SJCRH30 (cell line): ENCODE data around the gene SMIM10L2A. TPM values are rescaled to one million over a fixed set of nuclear protein-coding genes. Genes with fewer than 3 reads are reported as not detected.

Experiments
- DNase-seq, 2 experiments: peaks; one replicate each; pipeline ENCODE4 v3.0.0-alpha.2; 2015 to 2020
- H3K27ac ChIP-seq: fragments of 250-450 bp; sonication (Bioruptor Pico); 2 replicates; pipeline ENCODE4 v1.5.1; 2020; ENCODE audit warnings: mild to moderate bottlenecking, moderate library complexity
- H3K27me3 ChIP-seq: fragments of 250-450 bp; sonication (Bioruptor Pico); 2 replicates; pipeline ENCODE4 v1.5.1; 2020; ENCODE audit warnings: mild to moderate bottlenecking, moderate library complexity
- H3K36me3 ChIP-seq: fragments of 250-450 bp; sonication (Bioruptor Pico); 2 replicates; pipeline ENCODE4 v1.5.1; 2020; ENCODE audit warnings: mild to moderate bottlenecking, moderate library complexity
- H3K4me1 ChIP-seq: fragments of 250-450 bp; sonication (Bioruptor Pico); 2 replicates; pipeline ENCODE4 v1.5.1; 2020; ENCODE audit warnings: mild to moderate bottlenecking, moderate library complexity
- H3K4me3 ChIP-seq: fragments of 250-450 bp; sonication (Bioruptor Pico); 2 replicates; pipeline ENCODE4 v1.5.1; 2020; ENCODE audit warnings: mild to moderate bottlenecking, moderate library complexity
- H3K9me3 ChIP-seq: fragments of 250-450 bp; sonication (Bioruptor Pico); replicated peaks from 2 replicates; pipeline ENCODE4 v1.5.1; 2020; ENCODE audit warnings: mild to moderate bottlenecking, moderate library complexity
- total RNA-seq: library from RNA; depleted of rRNA; stranded (reverse); fragments of >200 nt; shearing (Covaris generic); gene quantifications from 2 replicates; pipeline ENCODE4 v1.2.3, GENCODE V29; 2014

SMIM10L2A gene
- total RNA-seq, 1 experiment from 2014 or later, result not detected

GRCh38 chrX:135432881-135433521 lies 11.3 kb downstream of the SMIM10L2A start:
- H3K27ac ChIP-seq, result no peak overlapping the region
- H3K36me3 ChIP-seq, result no peaks in the 10 kb centered on the region
- H3K27me3 ChIP-seq, result no peaks in the 10 kb centered on the region
- DNase-seq, result peak; percentile 14 to 15
- no peaks in the 10 kb centered on the region for H3K4me1 ChIP-seq
- H3K9me3 ChIP-seq, result no peaks in the 10 kb centered on the region
- H3K4me3 ChIP-seq, result no peak overlapping the region

GRCh38 chrX:135433531-135434257 lies 11.9 kb downstream of the SMIM10L2A start:
- Histone ChIP-seq H3K9me3 (no peaks in the 10 kb centered on the region), H3K4me3 (no peak overlapping the region), H3K27ac (no peak overlapping the region), H3K36me3 (no peaks in the 10 kb centered on the region), H3K27me3 (no peaks in the 10 kb centered on the region), H3K4me1 (no peaks in the 10 kb centered on the region)
- no peak for DNase-seq

GRCh38 chrX:135434258-135435138 lies 12.8 kb downstream of the SMIM10L2A start:
- H3K4me1 ChIP-seq, result no peaks in the 10 kb centered on the region
- no peaks in the 10 kb centered on the region for H3K9me3 ChIP-seq
- no peaks in the 10 kb centered on the region for H3K27me3 ChIP-seq
- H3K36me3 ChIP-seq, result no peaks in the 10 kb centered on the region
- H3K4me3 ChIP-seq, result no peak overlapping the region
- H3K27ac ChIP-seq, result no peak overlapping the region
- DNase-seq, result no peak

- no peak for DNase-seq
- H3K27ac ChIP-seq, result no peak overlapping the region
Measured at GRCh38 chrX:135435139-135435922, 13.6 kb downstream of the SMIM10L2A start.

GRCh38 chrX:135435933-135436332 lies 14.2 kb downstream of the SMIM10L2A start:
- no peak for DNase-seq
- no peak overlapping the region for H3K4me3 ChIP-seq
- no peaks in the 10 kb centered on the region for H3K27me3 ChIP-seq

More at GRCh38 chrX:135435139-135435922, 13.6 kb downstream of the SMIM10L2A start:
- Histone ChIP-seq H3K4me1 (no peaks in the 10 kb centered on the region), H3K9me3 (no peaks in the 10 kb centered on the region), H3K27me3 (no peaks in the 10 kb centered on the region), H3K36me3 (no peaks in the 10 kb centered on the region), H3K4me3 (no peak overlapping the region)

GRCh38 chrX:135436456-135436855 lies 14.7 kb downstream of the SMIM10L2A start:
- H3K4me1 ChIP-seq, result no peaks in the 10 kb centered on the region
- no peak for DNase-seq
- H3K36me3 ChIP-seq, result no peaks in the 10 kb centered on the region
- H3K9me3 ChIP-seq, result no peaks in the 10 kb centered on the region
- no peak overlapping the region for H3K27ac ChIP-seq
- no peak overlapping the region for H3K4me3 ChIP-seq
- no peaks in the 10 kb centered on the region for H3K27me3 ChIP-seq

More at GRCh38 chrX:135435933-135436332, 14.2 kb downstream of the SMIM10L2A start:
- Histone ChIP-seq H3K36me3 (no peaks in the 10 kb centered on the region), H3K9me3 (no peaks in the 10 kb centered on the region), H3K27ac (no peak overlapping the region), H3K4me1 (no peaks in the 10 kb centered on the region)

- no peaks in the 10 kb centered on the region for H3K27me3 ChIP-seq
- no peaks in the 10 kb centered on the region for H3K4me1 ChIP-seq
- H3K9me3 ChIP-seq, result no peaks in the 10 kb centered on the region
- no peak for DNase-seq
- H3K36me3 ChIP-seq, result no peaks in the 10 kb centered on the region
- no peak overlapping the region for H3K4me3 ChIP-seq
- H3K27ac ChIP-seq, result no peak overlapping the region
Measured at GRCh38 chrX:135436966-135437866, 15.5 kb downstream of the SMIM10L2A start.

- Histone ChIP-seq H3K27ac (no peak overlapping the region), H3K4me1 (no peaks in the 10 kb centered on the region), H3K27me3 (no peaks in the 10 kb centered on the region), H3K9me3 (no peaks in the 10 kb centered on the region), H3K36me3 (no peaks in the 10 kb centered on the region), H3K4me3 (no peak overlapping the region)
- peak; percentile 7 to 20 for DNase-seq
Measured at GRCh38 chrX:135437867-135438733, 16.4 kb downstream of the SMIM10L2A start.

GRCh38 chrX:135438734-135439043 lies 16.9 kb downstream of the SMIM10L2A start:
- no peak overlapping the region for H3K4me3 ChIP-seq
- no peaks in the 10 kb centered on the region for H3K4me1 ChIP-seq
- H3K9me3 ChIP-seq, result no peaks in the 10 kb centered on the region
- no peak for DNase-seq
- H3K27me3 ChIP-seq, result no peaks in the 10 kb centered on the region
- H3K36me3 ChIP-seq, result no peaks in the 10 kb centered on the region
- no peak overlapping the region for H3K27ac ChIP-seq

GRCh38 chrX:135449637-135450550 lies 28.1 kb downstream of the SMIM10L2A start:
- no peak overlapping the region for H3K4me3 ChIP-seq
- H3K4me1 ChIP-seq, result no peaks in the 10 kb centered on the region
- H3K36me3 ChIP-seq, result no peaks in the 10 kb centered on the region
- no peak overlapping the region for H3K27ac ChIP-seq
- no peaks in the 10 kb centered on the region for H3K27me3 ChIP-seq
- no peak for DNase-seq
- H3K9me3 ChIP-seq, result no peaks in the 10 kb centered on the region

GRCh38 chrX:135453381-135453780 lies 31.6 kb downstream of the SMIM10L2A start:
- no peak for DNase-seq
- H3K27me3 ChIP-seq, result no peaks in the 10 kb centered on the region
- H3K9me3 ChIP-seq, result no peaks in the 10 kb centered on the region
- H3K4me1 ChIP-seq, result no peaks in the 10 kb centered on the region
- no peaks in the 10 kb centered on the region for H3K36me3 ChIP-seq
- H3K27ac ChIP-seq, result no peak overlapping the region
- H3K4me3 ChIP-seq, result no peak overlapping the region

GRCh38 chrX:135454816-135455215 lies 33.1 kb downstream of the SMIM10L2A start:
- Histone ChIP-seq H3K27me3 (no peaks in the 10 kb centered on the region), H3K9me3 (no peaks in the 10 kb centered on the region), H3K4me3 (no peak overlapping the region), H3K27ac (no peak overlapping the region), H3K36me3 (no peaks in the 10 kb centered on the region), H3K4me1 (no peaks in the 10 kb centered on the region)
- no peak for DNase-seq
